HG02763 (cell line): ENCODE data around the gene TM4SF18.
"Not testable (repeated sequence)": the region's sequence is repeated elsewhere in the genome, so short reads cannot be mapped to it uniquely, and the experiment has no call there.

Experiments
- ATAC-seq: cut with Tn5 transposase; IDR thresholded peaks from one replicate; pipeline ENCODE4 v1.9.1; 2021; ENCODE audit warnings: mild to moderate bottlenecking, moderate library complexity; ENCODE audit not compliant: unreplicated experiment

The TM4SF18 gene

GRCh38 chr3:149333176-149333859 is at the start of gene TM4SF18:
TM4SF18 (minus strand) TSS chr3:149333636; CDS start chr3:149333382, 254 bp downstream.
- no peak for ATAC-seq

GRCh38 chr3:149382518-149382917 is 49.1 kb upstream of the TM4SF18 start:
- no peak for ATAC-seq

- ATAC-seq, result no peak
These were observed 48.6 kb upstream of the TM4SF18 start for GRCh38 chr3:149382101-149382467.

- no peak for ATAC-seq
These were observed 48.0 kb upstream of the TM4SF18 start for GRCh38 chr3:149381173-149382100.

DNA sequence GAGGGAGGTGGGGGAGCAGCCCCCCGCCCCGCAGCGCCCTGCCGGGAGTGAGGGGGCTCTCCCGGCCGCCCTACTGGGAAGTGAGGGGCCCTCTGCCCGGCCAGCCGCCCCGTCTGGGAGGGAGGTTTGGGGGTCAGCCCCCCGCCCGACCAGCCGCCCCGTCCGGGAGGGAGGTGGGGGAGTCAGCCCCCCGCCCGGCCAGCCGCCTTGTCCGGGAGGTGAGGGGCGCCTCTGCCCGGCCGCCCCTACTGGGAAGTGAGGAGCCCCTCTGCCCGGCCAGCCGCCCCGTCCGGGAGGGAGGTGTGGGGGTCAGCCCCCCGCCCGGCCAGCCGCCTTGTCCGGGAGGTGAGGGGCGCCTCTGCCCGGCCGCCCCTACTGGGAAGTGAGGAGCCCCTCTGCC is 46.8 kb upstream of the TM4SF18 start:
- ATAC-seq, result not testable (repeated sequence)

DNA sequence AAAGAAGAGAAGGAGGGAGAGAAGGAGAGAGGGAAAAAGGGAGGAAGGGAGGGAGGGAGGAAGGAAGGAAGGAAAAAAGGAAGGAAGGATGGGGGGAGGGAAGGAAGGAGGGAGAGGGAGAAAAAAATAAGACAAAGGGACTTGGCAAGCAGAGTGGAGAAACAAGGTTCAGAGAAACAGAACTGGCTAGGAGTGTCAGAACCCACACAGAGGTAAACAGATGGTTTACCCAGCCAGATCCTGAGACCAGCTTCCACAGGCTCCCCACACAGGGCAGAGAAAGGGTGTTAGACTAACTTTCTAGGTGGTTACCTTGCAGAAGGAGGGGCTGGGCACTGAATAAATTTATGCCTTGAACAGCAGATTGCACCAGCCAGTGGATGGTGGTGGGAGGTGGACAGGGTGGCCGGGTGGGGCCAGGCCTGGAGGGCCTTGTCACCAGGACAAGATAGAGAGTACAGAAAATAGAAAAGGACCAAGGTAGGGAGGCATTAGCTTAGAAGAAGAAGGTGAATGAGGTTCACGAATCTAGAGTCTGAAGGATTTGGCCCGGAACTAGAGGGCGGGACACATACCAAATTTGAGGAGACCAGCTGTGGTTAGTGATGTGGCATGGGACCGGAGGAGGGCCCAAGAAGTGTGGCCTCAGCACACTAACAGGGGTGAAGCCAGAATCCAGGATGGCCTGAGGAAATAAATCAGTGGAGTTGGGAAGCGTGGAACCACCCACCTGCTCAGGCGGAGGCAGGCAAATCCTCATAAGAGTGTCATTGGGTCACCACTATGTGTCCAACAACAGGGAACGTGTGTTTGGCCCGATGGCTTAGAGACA is 45.3 kb upstream of the TM4SF18 start:
- ATAC-seq, result no peak

GRCh38 chr3:149377408-149378364 is 44.2 kb upstream of the TM4SF18 start, which contains the start of gene TM4SF1:
TM4SF1 (minus strand) TSS chr3:149377649; CDS start chr3:149377547, 102 bp downstream.
- ATAC-seq, result no peak

DNA sequence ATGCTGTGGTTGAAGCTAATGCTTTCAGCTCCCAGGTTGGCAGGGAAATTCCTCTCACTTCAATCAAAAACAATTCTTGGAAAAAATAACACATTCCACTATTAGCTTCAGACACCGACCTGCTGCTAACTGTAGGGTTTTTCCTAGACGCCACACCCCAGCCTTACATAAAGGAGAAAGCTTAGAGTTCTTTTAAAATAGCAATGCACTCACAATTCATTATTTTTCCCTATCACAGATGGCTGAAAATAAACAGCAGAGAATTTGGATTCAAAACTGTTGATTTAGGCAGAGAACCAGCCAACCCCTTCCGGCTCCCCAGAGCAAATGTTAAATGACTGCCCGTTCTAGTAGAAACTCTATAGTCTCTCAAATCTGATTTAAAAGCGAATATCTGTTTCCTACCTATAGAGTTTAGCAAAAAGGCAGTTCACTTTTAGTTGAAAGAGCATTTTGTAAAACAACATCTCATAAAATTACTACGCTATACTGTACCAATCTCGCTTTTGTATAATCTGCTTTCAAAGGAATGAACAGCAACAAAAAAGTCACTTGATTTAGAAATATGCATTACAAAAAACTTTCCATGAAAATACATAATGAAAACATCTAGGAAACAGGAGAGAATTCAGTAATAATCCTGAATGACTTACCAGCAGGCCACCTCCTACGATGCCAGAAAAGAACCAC is 43.4 kb upstream of the TM4SF18 start:
- no peak for ATAC-seq

DNA sequence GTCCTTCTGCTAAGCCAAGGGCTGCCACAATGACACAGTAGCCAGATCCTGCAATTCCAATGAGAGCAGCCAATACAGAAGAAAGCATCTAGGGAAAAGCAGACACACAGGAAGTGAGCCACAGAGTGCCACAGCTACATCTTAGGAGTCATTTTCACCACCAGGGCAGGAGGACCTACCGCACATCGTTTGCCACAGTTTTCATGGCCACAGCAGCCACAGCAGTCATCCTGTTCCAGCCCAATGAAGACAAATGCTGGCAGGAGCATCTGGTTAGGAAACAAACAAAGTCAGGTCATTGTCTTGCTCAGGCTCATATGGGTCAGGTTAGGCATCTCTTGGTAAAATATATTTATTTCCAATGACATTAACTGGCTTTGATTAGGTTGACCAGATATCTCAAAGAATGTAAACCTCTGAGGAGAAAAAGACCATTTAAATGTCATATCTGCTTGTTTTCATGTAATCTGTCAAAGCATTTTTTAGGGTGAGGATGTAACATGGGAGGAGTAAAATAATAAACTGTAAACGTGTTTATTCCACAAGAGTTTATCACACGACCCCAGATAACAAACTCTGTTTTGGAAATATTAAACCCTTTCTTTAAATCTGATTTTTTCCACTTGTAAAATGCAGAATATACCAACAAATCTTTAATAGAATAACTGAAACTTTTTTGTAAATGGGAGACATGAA is 42.2 kb upstream of the TM4SF18 start:
- ATAC-seq, result no peak

DNA sequence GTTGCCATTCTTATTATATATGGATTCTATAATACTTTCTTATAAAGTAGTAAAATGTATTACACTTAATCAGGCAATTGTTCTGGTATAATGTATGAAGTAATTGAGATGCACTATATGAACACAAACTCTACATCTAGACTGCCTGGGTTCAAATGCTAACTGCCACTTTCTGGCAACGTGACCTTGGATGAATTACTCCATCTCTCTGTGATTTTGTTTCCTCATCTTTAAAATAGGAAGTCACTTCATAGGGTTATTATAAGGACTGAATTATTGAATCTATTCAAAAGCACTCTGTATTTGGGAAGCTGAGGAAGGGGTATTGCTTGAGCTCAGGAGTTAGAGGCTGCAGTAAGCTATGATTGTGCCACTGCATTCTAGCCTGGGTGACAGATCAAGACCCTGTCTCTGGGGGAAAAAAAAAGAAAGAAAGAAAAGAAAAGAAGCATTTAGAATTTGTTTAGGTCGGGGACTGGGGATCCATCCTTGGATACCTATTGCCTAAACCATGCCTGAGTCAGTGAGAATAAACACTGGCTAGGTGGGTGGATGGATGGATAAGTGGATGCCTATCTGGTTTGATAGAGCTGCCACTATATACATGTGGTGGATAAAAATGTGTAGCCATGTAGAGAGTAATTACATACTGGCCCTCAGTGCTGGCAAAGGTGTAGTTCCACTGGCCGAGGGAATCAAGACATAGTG is 41.5 kb upstream of the TM4SF18 start:
- no peak for ATAC-seq

GRCh38 chr3:149374391-149374790 is 41.0 kb upstream of the TM4SF18 start:
- ATAC-seq, result no peak

DNA sequence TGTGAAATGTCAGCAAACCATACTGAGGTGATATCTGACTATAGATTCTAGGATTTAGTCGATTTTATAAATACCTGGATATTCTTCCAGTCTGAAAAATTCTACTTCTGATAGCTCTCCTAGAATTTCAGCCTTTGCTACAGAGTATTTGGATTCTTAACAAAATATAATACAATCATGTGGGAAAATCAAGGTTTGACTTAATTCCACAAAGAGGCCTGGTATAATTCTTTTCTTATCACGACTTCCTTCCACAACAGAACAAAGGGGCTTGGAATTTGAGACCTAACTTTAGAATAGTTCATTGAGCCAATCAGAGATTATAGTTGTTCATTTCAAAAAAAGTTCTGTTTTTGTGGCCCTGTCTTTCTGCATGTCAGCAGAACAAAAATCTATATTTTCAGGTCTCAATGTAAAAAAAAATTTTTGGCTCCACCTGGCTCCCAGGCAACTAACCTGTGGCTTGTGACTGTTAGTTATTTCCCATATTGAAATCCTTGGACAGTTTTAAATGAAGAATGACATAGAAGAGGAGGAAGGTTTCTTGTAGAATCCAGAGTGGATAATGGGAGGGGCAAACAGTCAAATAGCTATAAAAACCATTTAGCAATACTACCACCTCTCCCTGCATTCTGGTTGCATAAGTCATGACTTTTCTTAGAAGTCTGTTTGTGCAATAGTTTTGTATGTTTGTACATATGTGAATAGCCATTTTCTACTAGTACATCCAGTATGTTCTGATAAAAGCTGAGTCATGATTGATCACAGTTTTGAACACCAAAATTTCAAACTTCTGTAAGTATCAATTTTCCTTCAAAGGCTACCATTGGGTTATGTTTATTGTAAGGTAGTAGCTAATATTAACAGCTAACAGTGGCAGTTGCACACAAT is 40.0 kb upstream of the TM4SF18 start:
- no peak for ATAC-seq

GRCh38 chr3:149371723-149372114 is 38.3 kb upstream of the TM4SF18 start:
- no peak for ATAC-seq

GRCh38 chr3:149371001-149371722 is 37.7 kb upstream of the TM4SF18 start:
- no peak for ATAC-seq

- ATAC-seq, result no peak
These were observed 36.8 kb upstream of the TM4SF18 start for GRCh38 chr3:149369991-149370866.
